DMS 273 (cell line): Measurements from ENCODE around the gene ABCA9.
"Not testable (repeated sequence)": the region's sequence is repeated elsewhere in the genome, so short reads cannot be mapped to it uniquely, and the experiment has no call there.

Source experiments
- DNase-seq: peaks from one replicate; lab custom pipeline; 2025; ENCODE audit not compliant: unreplicated experiment; lab: John Stamatoyannopoulos, UW

ABCA9 gene

DNA sequence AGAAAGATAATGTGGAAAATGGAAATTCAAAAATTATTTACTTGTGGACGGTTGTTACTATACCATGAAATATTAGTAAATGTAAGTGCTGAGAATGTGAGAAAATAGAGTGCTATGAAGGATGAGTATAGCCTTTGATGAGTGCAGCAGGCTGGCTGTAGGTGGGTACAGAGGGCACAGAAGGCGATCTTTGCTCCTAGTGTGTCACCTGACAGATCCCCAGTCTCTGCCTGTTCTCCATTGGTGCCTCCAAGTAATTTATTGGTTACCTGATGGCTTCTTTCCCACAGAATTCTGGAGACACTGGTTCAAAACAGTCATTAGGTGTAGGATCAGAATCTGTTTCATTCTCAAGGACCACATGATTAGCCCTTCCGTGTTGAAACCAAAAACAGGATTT lies 28.9 kb downstream of the ABCA9 start:
- no peak for DNase-seq

DNA sequence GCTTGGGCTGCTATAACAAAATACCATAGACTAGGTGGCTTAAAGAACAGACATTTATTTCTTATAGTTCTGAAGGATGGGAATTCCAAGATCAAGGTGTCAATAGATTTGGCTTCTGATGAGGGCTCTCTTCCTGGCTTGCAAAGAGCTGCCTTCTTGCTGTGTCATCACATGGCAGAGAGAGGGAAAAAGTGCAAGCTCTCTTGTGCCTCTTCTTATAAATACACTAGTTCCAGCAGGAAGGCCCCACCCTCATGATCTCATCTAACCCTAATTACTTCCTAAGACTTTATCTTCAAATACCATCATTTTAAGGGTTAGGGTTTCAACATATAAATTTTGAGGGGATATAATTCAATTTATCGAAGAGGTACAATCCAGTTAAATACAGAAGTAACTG lies 30.6 kb downstream of the ABCA9 start:
- no peak for DNase-seq

DNA sequence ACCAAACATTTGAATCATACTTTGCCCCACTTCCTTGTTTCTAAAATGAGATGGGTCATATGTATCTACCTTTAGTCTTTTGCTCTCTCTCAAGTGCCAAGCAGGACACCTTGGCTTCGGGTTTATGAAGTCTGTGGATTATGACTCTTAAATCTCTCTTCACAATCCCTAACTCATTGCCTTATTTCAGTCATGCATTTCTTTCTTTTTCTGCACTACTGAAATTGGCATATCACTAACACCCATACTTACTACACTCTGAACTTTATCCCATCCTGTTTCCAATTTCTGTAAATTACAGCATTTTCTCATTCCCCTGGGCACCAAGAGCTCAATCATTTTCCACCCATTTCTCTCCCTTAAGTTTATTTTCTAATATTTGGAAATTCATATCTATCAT lies 42.0 kb downstream of the ABCA9 start:
- DNase-seq, result no peak

DNA sequence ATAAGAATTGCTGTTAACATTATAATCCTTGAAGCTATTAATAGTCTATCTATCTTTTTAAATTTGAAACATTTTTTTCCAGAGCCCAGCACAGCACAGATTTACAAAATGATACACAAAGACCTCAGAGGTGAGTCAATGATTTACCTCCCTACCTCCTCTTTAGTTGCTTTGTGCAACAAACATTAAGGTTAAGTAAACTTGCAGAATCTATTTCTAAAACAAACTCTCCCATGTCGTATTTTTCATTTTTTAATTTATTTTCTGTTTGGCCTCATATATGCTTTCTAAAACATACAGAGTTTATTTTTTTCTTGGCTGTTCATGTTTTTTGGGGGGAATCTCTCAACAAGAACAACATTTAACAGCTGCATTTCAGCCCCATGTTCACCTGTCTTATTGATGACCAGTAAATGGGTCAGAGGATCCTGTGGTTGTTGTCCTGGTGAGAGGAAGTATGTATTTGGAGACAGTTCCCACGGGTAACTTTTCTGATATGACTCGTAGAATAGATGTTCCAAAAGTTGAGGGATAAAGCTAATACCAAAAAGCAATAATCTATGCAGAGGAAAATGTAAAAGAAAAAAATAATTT lies 42.6 kb downstream of the ABCA9 start:
- DNase-seq, result no peak

DNA sequence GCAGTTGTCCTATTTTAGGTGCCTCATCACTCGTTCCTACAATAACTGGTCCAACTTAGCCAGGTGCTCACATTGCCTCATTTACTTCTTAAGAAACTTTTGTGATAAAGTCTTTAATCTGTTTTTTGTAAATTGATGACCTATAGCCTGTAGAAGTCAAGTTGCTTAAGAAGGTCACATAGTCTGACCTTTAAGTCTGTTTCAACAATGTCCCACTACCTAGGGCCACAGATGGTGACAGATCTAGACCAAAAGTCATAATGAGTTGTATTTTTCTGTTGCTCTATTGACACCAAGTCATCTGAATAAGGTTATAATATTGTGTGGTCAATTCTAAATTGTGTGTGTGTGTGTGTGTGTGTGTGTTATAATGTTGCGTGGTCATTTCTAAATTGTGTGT lies 45.1 kb downstream of the ABCA9 start:
- no peak for DNase-seq

DNA sequence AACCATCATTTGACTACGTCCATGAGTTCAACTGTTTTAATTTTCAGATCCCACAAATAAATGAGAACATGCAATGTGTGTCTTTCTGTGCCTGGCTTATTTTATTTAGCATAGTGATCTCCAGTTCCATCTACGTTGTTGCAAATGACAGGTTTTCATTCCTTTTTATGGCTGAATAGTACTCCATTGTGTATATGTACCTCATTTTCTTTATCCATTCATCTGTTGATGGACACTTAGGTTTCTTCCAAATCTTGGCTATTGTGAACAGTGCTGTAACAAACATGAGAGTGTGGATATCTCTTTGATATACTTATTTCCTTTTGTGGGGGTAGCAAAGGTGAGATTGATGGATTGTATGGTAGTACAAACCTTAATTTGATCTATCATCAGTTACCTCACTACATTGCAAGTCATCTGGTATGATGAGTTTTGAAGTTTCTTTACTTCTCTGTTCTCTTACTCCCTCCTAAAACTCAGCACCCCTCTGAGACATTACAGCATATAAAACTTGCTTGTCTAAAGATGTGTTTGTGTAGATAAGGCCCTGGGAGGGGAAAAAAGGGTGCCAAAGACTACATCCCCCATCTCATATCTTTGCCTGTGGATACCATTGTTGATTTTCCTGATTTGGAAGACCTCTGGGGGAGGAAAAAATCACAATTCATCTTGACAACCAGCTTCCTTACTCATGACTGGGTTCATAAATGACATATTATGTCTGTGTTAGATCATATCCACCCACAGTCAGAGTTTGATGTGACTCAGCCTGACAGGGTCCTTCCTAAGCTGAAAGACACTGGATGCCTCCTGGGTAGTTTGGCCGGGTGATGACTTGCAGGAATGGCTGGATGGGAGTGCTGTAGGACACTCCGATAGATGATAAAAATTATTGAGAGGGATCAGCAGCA lies 47.6 kb downstream of the ABCA9 start:
- no peak for DNase-seq

DNA sequence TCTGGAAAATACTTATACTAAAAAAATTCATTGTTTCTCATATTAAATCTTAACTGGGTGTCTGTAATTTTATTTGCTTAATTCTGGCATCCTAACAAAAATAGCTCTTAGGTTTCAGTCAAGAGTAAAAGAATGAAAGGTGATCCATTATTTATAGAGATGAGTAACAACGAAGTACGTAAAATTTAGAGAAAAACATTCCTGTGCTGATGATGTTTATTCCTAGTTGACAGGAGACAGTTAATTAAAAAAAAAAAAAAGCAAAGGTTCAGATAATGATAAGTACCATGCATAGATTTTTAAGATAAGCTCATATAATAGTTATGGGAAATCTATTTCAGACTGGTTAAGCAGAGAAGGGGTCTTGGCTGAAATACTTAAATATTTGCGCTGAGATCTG lies 50.8 kb downstream of the ABCA9 start:
- no peak for DNase-seq

DNA sequence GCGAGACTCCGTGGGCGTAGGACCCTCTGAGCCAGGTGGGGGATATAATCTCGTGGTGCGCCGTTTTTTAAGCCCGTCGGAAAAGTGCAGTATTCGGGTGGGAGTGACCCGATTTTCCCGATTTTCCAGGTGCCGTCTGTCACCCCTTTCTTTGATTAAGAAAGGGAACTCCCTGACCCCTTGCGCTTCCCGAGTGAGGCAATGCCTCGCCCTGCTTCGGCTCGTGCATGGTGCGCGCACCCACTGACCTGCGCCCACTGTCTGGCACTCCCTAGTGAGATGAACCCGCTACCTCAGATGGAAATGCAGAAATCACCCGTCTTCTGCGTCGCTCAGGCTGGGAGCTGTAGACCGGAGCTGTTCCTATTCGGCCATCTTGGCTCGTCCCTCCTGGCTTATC lies 56.0 kb downstream of the ABCA9 start:
- DNase-seq, result not testable (repeated sequence)

DNA sequence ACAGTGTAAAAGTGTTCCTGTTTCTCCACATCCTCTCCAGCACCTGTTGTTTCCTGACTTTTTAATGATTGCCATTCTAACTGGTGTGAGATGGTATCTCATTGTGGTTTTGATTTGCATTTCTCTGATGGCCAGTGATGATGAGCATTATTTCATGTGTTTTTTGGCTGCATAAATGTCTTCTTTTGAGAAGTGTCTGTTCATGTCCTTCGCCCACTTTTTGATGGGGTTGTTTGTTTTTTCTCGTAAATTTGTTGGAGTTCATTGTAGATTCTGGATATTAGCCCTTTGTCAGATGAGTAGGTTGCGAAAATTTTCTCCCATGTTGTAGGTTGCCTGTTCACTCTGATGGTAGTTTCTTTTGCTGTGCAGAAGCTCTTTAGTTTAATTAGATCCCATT lies 61.0 kb downstream of the ABCA9 start:
- DNase-seq, result not testable (repeated sequence)

DNA sequence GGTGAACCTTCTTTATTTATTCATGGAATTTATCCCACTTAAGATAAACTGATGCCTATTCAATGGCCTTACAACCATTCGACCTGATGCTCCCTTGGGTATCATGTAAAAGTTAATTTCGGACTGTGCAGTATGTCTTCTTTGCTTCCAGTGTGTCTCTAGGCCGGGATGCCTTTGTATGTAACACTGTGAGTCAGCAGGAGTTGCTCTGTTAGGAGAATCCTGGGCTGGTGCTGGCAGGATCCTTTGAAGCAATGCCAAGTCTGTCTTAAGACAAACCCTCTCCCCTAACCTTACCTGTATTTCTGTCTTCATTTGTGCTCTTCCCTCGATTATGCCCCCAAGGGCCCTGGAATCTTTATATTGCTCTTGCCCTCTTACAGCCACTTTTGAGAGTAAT lies 67.6 kb downstream of the ABCA9 start:
- DNase-seq, result no peak

DNA sequence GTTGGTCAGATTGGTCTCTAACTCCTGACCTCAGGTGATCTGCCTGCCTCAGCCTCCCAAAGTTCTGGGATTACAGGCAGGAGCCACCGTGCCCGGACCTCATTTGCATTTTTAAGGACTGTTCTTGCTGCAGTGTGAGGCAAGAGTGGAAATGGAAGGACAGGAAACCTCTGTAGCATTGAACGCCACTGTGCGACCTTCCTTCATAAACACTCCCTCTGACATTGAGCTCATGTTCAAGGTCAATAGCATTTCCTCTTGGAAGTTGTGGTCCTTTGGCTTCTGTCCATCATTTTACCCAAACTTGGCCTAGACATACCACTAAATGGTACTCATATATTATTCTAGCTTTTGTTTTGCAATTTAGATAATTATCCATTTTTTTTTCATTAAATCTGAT lies 72.8 kb downstream of the ABCA9 start:
- DNase-seq, result no peak

DNA sequence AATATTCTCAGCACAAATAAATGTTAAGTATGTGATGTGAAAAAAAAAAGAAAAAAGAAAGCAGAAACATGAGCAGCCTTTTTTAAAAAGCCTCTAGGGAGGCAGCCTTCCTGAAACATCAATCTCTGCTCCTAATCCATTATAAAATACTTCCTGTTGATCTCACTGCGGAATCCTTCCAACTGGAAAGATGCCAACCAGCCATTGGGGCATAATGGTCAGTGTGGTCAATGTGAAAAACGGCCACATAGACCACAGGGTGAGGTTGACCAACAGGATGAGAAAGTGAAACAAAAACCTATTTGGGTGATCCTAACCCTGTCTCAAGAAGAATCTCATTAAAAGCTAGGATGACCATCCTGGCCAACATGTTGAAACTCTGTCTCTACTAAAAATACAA lies 79.4 kb downstream of the ABCA9 start:
- no peak for DNase-seq

DNA sequence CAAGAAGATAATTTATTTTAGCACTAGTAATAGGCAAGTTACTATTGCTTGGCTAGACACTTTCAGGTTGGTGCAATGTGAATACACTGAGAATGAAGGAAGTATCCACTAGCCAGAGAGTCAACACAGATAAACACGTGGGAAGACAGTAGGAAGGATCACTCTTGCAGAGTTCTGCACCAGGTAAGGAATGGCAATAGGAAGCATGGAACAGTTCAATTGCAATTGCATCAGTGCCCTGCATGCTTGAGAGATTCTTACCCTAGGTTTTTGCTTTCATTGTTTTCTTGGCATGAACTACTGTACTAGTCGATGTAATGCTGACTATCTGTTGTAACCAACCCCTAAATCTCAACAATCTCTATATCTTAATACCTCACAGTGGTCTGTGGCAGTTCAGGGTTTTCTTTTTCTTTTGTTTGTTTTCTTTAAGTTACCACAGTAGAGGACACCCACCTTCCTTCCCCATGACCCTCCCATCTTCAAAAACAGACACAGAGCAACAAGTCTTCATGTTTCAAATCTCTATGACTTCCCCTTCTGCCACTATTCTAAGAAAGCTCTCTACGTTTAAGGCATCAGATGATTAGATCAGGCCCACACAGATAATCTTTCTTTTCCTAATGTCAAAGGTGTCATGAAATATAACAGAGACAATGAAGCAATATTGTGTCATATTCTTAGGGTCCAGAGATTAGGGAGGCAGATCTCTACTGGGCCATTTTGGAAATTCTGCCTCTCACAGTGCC lies 87.5 kb downstream of the ABCA9 start:
- DNase-seq, result no peak

DNA sequence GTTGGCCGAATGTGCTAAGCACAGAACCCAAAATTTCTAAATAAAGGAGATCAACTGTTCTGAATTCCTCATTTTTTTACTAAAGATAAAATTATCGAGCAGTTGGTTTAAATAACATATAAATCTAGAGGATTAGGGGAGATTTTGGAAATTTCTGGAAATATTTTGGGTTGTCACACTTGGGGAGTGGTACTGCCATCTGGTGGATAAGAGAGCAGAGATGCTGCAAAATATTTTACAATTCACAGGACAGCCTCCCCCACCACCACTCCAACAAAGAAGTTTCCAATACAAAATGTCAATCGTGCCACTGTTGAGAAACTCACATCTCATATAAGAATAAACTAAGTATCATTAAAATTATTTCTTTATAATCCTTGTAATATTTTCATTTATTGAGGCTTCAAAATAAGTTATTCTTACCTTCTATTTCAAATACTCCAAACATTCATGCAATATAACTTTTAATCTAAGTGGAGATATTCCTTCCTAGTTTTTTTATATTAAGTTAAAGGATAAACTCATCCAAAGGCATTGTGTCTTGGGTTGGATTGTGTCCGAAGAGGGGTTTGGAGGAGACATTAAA lies 88.5 kb downstream of the ABCA9 start:
- DNase-seq, result peak; percentile 63

DNA sequence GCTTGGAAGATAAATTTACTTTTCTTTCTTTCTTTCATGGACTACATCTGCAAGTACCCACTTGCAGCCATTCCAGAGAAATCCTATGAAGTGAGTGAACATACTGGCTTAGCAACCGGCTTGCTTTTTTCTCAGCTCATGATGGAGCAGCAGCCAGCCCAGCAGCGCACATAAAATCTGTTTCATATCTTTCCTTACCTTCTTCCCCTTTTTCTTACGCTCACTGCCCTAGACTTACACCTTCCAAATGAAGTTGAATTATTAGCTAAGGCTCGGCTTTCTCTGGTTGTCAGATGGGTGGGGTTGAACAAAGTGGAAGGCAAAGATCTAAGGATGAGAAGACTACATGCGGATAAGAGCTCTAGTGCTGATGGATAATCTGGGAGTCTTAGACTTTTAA lies 91.6 kb downstream of the ABCA9 start:
- DNase-seq, result no peak

DNA sequence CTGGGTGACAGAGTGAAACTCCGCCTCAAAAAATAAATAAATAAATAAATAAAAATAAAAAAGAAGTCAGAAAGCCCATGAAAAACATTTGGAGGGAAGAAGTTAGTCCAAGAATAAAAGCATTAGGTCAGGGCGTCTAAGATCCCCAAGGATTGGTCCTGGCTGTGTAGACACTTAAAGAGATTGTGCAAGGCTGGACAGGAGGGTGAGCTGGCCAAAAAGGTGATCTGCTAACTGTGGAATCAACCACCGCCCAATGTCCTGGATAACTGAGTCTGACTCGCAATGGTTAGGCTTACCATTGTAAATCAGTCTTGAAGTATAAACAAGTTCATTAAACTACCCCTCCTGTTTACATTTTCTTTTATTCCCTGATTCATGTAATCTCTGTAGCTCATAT lies 96.8 kb downstream of the ABCA9 start:
- no peak for DNase-seq

DNA sequence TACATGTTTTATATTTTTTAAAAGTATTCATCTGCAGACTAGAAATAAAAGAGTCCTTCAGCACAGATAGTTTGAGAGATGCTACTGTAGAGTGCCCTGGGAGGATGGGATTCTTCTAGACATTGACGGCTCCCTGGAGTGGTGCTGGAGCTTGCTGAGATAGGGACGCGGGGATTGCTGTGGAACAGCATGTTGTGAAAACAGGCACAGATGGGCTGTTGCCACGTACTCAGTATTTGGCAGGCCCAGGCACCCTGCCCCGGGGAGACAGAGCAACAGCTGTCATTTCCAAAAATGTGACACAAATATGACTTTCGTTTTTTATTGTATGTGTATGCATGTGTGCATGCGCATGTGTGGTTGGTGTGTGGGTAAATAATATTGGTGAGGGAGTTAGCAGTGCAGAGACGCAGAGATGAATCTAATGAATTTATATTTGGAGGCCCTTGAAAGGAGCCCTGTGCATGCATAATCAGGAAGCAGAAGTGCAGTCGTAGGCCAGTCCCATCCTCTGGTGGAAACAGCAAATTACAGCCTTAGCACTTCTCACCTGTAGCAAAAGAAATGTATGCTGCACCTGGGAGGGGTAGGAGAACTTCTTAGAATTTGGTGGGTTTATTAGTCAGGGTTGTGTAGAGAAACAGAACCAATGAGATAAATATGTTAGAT lies 99.4 kb downstream of the ABCA9 start:
- DNase-seq, result peak; percentile 95

DNA sequence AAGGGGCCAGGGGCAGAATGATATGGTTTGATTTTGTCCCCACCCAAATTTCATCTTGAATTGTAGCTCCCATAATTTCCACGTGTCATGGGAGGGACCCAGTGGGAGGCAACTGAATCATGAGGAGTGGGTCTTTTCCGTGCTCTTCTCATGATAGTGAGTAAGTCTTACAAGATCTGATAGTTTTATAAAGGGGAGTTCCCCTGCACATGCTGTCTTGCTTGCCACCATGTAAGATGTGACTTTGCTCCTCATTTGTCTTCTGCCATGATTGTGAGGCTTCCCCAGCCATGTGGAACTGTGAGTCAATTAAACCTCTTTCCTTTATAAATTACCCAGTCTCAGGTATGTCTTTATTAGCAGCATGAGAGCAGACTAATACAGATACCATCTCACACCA lies 101.6 kb downstream of the ABCA9 start:
- not testable (repeated sequence) for DNase-seq

DNA sequence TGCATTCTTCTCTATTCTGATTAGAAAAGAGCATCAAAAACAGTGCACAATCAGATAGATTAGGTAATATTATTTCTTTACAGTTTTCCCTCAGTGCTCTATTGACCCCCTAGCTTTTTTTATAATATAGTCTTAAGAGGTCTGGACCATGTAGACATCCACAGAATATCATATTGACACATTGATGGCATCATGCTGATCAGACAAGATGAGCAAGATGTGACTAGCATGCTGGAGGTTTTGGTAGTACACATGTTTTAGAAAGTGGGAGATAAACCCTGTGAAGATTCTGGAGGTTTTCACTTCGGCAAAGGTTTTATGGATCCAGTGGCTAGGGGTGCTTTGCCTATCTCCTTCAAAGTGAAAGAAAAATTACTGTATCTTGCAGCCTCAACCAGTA lies 102.8 kb downstream of the ABCA9 start:
- DNase-seq, result no peak

DNA sequence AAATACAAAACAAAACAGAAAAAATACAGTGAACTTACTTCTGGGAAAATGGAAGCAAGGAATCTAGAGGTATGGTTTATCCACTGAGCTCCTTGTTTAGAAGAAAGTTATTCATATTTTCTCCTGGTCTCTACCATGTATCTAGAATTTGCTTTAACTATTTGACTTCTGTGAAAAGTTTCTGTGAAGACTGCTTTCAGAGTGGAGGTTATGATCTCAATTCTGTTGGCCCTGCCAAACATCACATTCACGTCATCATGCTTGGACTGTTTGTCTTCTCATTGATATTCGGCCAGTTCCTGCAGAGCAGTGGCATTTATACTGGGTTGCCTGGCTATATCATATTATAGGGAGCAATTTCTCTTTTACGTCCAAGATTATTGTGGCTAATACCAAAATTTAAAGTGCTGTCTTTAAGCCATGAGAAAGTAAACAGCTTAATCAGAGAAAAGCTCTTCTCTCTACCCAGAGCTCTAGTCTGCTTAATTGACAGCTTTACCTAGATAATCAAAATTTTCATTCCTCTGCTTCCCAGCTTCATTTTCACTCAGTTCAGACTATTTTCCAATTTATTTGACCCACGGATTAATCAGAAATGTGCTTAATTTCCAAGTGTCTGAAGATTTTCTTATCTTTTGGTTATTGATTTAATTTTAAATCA lies 105.4 kb downstream of the ABCA9 start, which contains the start of gene ABCA8:
ABCA8 (minus strand) TSS at position 212 of the 661 bp plus-strand sequence. CDS start 13,358 bp downstream, outside the sequence.
- DNase-seq, result peak; percentile 66
